GM12891 (cell line): ENCODE data around the gene PCED1B.

ENCODE experiments used
- POLR2A ChIP-seq: IDR thresholded peaks from 2 replicates; pipeline ENCODE4 v1.6.1; 2011; ENCODE audit warnings: low read depth, low read length, control low read depth
- POLR2AphosphoS5 ChIP-seq: IDR thresholded peaks from 2 replicates; pipeline ENCODE4 v1.6.1; 2011; ENCODE audit warnings: low read depth, low read length, control low read depth
- POU2F2 ChIP-seq: IDR thresholded peaks from 2 replicates; pipeline ENCODE4 v1.6.1; 2011; ENCODE audit warnings: low read depth, mild to moderate bottlenecking, control low read depth, low read length, moderate library complexity
- SPI1 ChIP-seq: IDR thresholded peaks from 2 replicates; pipeline ENCODE4 v1.6.1; 2011; ENCODE audit warnings: low read depth, low read length, control low read depth
- TAF1 ChIP-seq: IDR thresholded peaks from 2 replicates; pipeline ENCODE4 v1.6.1; 2011; ENCODE audit warnings: low read depth, low read length, control low read depth

- TF ChIP-seq POLR2AphosphoS5 (no peak), POLR2A (no peak), SPI1 (no peak), TAF1 (no peak), POU2F2 (no peak)
Measured at GRCh38 chr12:47193066-47193465, 113.6 kb downstream of the PCED1B start.
